HG03045 (cell line): ENCODE results near the gene PARVA.

ENCODE experiments used
- ATAC-seq: cut with Tn5 transposase; IDR thresholded peaks from one replicate; pipeline ENCODE4 v1.9.1; 2021; ENCODE audit warnings: mild to moderate bottlenecking, moderate library complexity; ENCODE audit not compliant: unreplicated experiment

Gene PARVA

DNA sequence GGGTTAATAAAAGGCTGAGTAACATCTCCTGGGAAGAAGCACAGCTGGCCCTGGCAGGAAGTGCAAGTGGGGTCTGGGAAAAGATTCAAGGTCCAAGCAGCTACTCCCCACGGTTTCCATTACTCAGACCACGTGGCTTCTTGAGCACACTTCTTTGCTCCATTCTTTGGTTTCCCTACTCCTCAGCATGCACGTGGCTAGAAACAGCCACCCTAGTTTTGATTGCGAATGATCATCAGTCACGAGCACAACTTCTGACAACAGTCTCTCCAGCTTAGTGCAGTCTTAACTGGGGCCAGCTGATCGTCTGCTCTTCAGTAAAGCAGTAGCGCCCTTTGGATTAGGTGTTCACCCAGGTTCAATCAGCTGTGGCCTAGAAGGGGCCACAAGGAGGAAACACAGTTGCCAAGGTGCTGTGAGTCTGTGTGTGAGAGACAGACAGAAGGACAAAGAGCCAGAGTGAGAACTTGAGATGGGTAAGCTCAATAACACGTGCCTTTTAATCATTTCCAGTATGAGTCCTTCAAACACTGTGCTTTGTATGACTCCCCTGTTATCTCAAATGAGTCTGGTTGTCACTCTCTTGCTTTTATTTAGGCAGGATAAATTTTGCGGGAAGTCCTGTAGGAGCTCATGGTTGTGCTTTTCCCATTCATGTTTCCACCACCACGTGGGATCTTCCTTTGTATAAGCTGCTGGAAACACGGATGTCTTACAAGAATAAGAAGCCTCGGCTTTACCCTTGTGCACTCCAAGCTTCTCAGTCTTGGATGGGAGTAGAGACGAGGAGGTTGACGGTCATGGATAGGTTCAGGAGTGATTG is 901 bp upstream of the PARVA start:
- no peak for ATAC-seq

DNA sequence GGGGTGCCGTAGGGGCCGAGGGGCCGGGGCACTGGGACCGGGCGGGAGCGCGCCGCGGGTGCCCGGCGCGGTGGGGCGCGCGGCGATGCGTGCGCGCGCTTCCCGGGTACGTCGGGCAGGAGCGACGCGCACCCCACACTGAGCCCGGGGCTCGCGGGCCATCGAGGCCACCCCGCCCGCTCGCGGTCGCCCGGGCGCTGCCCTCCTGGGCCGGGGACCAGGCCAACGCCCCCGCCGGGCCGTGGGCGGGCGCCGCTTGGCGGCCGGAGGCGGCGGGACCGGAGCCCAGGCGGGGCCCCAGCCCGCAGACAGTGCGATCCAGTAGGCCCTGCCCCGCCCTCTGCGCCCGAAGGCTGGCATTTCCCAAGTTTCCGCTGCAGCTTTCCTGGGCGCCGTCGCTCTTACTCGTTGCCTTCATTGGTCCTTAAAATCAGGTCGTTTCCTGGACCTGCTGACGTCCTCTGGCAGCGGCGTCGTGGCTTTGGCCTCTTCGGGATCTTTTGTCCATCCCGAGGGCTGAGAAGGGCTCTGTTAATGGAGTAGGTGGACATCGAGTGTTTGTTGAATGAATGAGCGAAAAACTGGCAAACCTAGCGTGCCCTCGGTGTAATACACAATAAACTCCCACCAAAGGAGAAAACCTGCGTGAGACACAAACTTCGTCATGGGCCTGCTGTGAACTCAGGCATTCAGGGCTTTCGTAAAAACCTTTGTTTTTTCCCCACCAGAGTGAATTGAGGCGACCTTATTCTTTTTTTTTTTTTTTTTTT is 638 bp downstream of the PARVA start:
- ATAC-seq = no peak

DNA sequence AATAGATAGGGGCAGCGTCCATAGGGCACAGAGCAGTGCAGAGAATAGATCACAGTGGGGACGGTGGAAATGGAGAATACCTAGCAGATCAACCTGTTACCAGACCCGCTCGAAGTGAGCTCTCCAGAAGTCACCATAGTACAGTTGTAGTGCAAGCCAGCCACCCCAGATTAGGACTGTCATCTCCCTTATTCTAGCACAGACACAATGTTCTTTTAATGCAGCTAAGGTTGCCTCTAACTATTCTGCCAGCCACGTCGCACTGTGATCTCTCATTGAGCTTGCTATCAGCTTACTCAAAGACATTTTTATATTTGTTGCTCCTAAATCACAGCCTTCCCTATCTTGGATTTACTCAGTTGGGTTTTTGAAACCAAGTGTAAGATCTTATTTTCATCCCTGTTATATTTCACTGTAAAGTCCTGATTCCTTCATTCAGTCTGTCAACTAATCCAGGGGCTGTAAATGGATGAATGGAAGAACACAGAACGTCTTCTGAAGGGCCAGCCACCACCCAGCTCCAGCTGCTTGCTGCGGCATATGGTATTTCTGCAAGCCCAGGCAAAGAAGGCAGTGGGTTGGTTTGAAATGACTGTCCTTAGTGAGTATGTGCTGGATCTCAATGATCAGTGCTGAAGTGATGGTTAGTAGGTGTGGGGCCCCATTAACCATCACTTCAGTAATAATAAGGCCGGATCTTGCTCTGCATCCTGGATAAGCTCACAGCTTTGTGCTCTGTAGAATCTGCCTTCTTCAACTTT is 3.4 kb downstream of the PARVA start:
- ATAC-seq = no peak

DNA sequence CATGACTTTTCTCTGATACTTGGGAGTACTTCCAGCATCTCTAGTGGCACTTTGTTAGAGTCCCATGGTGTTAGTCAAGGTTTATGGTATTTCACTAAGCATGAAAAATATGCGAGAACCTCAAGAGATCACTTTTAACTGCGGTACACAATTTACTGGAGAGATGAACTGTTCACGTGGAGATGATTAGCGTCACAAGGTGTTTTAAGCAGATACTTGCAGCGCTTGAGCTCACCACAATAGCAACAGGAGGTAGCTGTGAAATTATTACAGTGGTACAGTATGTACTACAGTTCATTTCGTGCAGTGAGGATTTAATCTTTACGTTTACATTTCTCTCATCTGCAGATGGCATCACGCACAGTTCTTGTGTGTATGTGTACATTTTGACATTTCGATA is 4.5 kb downstream of the PARVA start:
- ATAC-seq = no peak

DNA sequence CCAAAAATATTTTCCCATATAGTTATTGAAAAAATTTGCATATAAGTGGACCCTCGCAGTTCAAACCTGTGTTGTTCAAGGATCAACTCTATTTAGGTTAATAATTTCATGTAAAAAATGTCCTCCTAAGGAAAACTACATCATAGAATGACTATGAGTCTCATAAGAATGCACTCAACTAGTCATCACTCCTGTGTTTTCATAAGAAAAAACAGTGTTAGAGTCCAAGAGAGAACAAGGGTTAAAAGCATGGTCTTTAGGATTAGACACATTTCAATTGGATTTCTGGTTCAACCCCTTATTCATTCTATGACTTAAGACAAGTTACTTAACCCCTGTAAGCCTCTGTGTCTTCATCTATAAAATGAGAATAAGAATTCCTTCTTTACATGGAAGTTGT is 5.1 kb downstream of the PARVA start:
- ATAC-seq = no peak

DNA sequence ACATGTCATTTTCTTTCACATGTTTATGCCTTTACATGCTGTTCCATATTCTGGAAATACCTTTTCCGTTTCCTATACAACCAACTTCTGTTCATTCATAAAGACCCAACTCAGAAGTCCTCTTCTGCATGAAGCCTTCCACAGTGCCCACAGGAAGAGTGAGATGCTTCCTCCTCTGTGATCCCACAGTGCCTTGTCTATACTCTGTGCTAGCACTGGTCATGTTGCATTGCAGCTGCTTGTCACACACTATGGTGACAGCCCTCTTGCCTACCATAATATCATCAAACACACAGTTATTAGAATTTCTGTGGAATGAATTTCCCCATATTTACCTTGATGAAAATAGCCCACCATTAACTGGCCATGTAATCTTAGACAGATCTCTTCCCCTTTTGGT is 8.9 kb downstream of the PARVA start:
- ATAC-seq = no peak

DNA sequence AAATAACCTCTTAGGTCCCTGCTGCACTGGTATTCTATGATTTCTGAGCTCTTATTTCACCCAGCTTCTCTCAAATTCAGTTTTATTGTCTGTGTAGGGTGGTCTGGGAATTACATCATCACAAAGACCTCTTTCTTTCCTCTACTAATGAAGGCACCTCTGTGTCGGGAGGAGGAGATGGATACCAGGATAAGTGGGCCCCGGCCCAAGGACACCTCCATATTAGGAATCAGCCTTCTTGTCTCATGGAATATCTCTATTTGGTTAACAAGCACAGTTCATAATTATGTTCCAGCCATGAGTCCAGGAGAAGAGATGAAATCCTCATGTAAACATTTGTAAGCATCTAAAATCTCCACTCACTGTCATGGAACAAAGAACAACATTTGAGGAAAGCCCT is 9.4 kb downstream of the PARVA start:
- ATAC-seq = no peak

DNA sequence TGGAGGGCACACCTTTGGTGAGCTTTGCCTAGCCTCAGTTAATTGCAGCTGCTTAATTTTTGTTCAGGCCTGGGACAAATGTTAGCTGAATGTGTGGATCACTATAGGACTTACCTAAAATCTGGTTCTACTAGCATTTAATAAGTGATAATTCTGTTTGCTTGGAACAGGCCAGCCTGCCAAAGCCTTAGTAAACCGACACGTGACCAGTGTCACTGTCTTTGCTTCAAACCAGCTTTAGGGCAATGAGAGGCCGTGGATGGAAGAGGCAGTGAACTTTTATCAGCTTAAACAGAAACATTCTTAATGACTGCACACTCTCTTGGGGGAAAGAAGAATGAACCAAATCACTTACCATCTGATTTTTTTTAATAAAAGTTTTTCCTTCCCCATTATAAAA is 10.8 kb downstream of the PARVA start:
- ATAC-seq = no peak

DNA sequence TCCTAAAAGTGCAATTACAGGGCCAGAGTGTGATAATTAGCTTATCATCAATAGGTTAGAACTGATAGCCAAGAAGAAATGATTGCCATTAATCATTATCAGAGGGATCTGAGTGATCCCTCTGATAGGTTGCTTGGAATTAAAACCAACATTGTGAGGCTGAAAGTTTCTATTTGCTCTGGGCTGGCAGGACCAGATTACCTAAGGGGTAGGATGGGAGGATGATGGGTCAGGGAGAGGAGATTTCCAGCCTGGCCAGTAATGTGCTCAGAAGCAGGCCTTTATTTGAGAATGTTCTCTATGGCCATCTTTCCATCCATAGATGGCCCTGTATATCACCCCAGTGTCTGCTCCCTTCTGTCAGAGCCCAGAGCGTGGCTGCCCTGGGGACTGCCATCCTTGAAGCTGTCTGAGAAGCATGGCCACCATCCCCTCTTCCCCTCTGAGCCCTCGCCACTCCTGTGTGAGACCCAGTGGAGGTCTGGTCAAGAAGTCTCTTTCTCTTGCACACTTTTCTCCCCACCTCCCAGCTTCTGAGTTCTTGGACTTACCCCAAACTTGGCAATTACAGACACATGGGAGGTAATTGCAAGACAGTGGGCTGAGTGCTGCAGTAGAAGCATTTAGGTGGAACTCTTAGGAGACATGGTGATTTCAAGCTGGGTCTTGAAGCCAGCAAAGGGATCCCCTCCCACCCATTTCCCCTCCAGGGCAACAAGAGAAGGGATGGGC is 11.7 kb downstream of the PARVA start:
- ATAC-seq = no peak

DNA sequence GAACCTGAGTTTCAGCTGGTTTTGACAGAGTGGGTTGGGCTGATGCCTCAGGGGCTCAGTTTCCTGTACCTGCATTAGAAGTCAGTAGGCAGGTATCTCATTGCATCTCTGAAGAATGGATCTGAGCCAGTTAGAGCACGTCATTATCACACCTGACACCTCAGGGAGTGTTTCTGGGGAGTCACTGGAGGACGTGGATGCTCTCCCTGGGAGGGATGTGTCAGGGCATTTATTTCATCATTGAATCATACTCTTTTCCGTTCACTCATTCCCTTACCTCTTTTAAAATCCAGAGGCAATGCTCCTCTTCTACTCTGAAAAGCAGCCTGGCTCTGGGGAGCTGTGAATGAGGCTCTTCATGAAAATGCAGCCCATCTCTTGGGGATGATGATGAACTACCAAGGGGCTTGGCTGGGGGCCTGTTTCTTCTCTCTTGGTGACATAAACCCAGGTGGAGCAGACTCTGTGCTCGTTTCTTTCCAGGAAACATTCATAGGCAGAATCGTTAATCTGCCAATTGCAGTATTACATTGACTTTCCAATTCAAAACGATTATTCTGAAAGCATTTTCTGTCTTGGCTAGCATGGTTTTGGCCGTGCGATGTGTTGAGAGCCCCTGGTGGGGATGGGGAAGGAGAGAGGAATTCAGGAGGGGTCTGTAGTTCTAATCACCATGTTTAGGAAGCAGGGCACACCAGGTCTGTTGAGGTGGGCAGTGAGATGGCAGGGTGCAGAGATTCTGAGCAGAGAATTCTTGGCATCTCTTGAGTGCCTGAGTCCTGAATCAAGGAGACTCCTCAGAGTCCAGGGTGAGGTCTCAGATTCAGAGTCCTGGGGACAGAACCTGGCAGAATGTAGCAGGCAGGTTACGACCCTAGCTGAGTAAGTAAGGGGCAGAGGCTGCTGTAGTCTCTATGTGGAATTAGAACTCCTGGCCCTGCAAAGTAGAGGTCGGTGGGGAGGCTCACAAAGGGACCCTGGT is 12.6 kb downstream of the PARVA start:
- ATAC-seq = no peak

DNA sequence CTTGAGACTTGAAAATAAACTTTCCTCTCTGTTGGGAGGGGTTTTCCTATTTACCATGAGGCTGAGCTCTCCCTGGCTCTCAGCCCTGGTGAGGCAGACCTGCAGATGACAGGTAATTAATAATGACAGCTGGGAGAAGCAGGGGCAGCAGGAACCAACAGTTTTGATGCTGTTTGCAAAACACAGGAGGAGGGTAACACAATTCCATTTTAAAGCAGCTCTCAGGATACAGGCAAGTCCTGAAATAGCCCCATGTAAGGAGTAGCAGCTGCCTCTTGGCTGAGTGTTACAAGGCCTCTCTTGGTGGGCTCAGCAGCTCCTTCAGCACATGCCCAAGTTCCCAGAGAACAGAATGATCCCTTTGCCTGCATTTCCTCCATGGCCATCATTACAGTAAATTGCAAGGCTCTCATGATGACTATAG is 13.3 kb downstream of the PARVA start:
- no peak for ATAC-seq

DNA sequence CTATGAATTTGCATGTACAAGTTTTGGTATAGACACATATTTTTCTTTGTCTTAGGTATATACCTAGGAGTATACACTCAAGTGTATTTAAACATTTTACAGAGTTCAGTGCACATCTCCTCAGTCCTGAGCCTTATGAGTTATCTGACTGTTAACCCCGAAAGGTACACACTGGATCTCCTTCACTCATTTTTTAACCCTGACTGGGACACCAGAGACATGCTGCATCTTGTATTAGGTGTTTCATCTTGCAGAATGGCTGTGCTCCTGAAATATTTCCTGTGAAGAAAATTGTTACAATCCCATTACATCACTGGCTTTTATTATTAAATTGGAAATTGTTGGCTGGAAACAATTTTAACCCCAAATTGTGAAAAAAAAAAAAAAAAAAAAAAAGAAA is 15.3 kb downstream of the PARVA start:
- ATAC-seq = no peak

DNA sequence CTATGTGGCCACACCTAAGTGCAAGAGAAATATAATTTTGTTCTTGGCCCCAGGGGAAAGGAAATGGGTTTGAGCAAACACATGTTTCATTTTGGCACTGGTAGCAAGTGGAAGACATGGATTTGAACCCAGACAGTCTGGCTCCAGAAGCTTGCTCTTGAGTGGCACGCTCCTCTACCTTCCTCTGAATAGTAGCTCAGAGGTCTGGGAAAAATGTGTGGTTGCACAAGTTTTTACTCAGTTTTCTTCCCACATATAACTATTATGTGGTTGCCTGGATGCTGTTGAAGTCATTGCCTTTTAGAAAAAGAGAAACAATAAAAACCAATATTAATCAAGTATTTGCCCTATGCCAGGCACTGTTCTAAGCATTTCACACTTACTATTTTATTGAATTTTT is 16.3 kb downstream of the PARVA start:
- no peak for ATAC-seq

DNA sequence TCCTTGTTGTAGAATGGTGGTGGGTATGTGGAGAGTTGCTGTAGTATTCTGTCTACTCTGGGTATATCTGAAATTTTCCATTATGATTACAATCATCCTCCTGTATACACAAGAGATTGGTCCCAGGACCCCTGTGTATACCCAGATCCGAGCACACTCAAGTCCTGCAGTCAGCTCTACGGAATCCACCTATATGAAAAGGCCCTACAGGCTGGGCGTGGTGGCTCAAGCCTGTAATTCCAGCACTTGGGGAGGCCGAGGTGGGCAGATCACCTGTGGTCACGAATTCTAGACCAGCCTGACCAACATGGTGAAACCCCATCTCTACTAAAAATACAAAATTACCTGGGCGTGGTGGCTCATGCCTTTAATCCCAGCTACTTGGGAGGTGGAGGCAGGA is 17.2 kb downstream of the PARVA start:
- ATAC-seq = no peak

DNA sequence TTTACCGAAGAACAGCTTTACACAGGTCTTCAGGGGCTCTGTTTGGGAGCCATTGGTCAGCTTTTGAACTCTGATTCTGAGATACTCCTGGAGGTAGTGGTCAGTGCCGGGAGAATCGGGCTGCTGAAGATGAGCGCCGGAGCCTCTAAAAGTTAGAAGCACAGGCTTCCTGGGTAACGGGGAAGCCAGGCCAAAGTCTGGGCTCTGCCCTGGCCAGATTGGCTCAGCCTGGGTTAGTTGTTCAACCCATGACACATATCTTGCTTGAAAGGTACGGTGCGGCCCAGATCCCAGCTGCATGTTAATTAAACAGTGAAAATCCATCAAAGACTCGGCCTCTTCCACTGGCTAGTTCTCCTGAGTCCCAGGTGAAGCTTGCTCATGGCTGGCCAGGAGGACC is 18.0 kb downstream of the PARVA start:
- no peak for ATAC-seq

DNA sequence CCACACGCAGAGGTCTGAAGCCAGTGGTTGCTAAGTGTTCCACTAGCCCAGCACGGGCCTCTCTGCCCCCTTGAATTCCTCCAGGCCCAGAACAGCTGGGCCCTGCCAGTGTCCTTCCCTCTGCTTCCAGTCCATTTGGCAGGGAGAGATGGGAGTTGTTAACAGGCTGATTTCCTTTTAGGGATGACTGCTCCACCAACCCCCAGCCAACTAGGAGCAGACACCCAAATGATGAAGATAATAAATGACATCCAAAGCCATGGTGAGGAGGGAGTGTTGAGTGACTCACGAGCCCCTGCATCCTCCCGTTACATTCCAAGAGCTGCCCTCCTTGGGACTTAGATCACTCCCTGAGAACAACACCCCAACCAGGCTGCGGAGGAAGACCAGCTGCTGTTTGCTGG is 20.6 kb downstream of the PARVA start:
- no peak for ATAC-seq

DNA sequence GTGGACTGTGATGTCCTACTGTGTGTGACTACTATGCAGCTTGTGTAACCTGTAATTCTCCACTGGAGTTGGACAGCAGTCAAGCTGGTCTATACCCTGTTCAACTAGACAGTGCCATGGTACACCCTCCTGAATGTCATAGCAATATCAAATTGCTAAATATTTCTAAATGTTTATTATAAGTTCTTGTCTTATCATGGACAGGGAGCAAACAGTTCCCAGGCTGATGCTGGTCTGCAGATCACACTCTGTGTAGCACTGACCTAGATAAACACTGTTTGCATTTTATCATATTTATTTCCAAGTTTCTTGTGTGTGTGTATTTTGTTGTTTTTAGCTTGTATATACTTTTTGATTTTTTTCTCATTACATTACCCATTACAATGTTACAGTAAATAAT is 22.0 kb downstream of the PARVA start:
- no peak for ATAC-seq

DNA sequence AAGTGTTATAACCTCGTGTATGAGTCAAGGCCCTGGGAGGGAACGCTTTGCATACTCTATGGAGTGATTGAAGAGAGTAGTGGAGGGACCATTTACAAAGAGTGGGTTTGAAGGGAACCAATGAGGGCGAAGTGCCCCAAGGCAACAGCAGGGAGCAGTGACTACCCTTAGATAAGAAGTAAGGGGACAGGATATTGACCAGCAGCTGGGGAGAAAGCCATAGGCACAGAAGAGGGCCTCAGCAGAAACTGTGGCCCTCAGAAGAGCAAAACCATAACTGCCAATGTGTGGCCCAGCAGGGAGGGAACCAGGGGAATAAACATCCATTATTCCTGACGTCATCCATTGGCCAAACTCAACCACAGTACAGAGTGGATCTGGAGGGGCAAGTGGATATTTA is 24.7 kb downstream of the PARVA start:
- ATAC-seq = no peak

DNA sequence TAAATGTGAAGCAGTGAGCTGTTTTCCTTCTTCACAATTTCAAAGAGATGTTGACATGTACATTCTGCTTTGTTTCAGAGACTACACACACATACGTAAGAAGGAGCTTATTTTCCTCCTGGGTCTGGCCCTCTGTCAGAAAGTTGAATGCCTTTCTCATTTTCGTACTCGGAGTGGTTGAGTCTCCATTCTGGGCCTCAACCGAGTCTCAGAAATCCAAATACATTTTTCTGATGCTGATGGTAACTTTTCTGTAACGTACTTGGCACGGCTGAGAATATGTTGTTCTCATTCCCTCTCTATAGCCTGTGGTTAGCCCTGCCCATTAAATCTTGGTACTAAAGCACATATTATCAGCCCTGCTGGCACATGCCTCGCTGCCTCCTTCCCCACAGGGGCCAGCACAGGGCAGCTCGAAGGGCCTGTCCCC is 25.3 kb downstream of the PARVA start:
- no peak for ATAC-seq
